HG03066 (cell line): ENCODE measurements around the gene PARD6G.

ENCODE experiments used
- ATAC-seq: cut with Tn5 transposase; IDR thresholded peaks from one replicate; pipeline ENCODE4 v1.9.1; 2021; ENCODE audit warnings: low read depth; ENCODE audit not compliant: unreplicated experiment

PARD6G gene

GRCh38 chr18:80192653-80193385 is 54.5 kb downstream of the PARD6G start:
- no peak for ATAC-seq

GRCh38 chr18:80191907-80192652 is 55.2 kb downstream of the PARD6G start:
- no peak for ATAC-seq

GRCh38 chr18:80191264-80191663 is 56.0 kb downstream of the PARD6G start:
- ATAC-seq, result no peak

DNA sequence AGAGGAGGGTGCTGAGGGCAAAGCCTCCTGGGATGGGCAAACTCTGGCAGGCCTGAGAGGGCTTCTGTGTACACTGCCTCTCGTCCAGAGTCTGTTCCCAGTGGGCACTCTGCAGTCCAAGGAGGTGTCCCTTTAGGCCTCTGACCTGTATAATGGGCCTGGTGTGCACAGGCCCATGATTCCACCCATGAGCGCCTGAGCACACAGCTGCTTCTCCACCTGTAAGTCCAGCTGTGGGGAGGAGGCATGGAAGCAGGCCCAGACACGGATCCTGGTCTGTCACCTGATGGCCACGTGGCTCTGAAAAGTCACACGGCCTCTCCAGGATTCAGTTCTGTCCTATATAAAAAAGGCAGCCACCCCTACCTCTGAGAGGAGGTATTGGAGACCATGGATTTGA is 57.0 kb downstream of the PARD6G start:
- ATAC-seq, result no peak

GRCh38 chr18:80189531-80189865 is 57.8 kb downstream of the PARD6G start:
- no peak for ATAC-seq

- ATAC-seq, result no peak
These were observed 58.4 kb downstream of the PARD6G start for GRCh38 chr18:80188643-80189530.

DNA sequence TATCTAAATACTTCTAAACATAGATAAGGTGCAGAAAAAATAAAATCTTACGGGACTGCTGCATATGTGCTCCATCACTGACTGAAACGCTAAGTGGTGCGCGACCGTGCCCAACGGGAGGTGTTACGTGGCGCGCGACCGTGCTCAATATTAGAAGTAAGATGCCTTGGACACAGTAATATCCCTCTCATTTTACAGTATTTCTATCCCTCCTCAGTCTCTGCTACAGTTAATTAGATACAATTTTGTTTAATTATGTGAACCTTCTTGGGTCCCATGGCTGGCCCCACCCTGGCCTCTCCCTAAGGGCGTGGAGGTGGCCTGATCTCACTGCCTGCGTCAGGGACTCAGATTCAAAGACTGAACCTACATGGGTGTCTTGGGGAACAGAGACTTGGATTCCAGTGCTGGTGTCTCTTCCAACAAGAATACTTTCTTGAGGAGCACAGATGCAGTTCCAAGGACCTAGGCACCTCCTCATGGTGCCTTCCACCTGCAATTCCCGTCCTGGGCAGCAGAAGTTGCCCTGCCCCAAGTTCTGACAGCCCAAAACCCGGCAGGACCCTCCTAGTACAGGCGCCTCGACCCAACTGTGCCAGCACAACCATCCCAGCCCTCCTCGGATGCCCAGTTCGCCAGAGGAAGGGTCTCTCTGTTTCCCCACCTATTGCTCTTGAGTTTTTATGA is 59.2 kb downstream of the PARD6G start:
- no peak for ATAC-seq

GRCh38 chr18:80185545-80185944 is 61.8 kb downstream of the PARD6G start:
- no peak for ATAC-seq

DNA sequence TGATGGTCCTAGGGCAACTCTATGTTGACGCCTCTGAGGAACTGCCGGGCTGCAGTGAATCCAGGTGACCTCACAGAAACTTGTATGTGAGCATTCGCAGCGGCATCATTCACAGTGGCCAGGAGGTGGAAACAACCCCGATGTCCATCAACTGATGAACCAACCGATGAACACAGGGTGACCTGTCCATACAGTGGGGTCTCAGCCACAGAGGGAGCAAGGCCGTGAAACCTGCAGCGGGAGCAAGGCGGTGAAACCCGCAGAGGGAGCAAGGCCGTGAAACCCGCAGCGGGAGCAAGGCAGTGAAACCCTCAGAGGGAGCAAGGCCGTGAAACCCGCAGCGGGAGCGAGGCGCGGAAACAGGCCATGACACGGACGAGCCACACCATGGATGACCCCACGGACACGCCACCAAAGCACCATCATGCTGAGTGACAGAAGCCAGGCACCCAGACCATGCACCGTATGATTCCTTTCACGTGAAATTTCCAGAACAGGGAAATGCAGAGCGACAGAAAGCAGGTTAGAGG is 63.0 kb downstream of the PARD6G start:
- no peak for ATAC-seq

DNA sequence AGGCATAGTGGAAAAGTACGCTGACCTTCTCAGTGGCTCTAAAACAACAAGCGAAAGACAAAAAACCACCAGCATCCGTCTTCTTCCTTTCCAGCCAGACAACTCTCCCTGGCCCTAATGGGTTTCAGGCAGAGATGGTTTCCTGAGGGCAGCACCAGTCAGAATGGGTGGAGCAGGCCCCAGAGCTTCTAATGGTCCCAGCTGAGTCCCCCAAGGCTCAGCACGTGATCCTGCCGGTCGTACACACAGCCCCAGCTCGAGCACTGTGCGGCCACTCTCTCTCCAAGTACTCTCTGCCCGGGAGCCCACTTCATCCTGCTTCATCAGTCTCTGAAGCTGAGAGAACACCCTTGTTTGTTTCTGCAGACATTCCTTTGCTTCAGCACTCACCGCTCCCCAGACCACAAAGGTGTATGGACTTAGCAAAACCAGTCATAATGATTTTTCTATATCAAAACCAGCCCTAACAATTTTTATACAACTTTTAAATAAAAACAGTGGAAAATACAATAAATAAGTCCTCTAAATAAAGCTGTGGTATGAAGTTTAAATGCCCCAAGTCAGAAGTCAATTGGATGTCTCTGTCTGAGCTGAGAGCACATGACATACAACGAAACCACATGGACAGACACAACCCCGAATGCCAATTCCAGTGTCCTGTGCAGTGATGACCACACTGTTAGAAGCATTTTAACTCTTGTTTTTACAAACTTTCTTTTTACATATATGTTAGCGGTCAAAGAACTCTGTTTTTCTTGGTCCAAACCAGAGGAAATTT is 63.9 kb downstream of the PARD6G start:
- ATAC-seq, result no peak

GRCh38 chr18:80182855-80183254 is 64.5 kb downstream of the PARD6G start:
- no peak for ATAC-seq

- no peak for ATAC-seq
These were observed 65.5 kb downstream of the PARD6G start for GRCh38 chr18:80181642-80182461.

DNA sequence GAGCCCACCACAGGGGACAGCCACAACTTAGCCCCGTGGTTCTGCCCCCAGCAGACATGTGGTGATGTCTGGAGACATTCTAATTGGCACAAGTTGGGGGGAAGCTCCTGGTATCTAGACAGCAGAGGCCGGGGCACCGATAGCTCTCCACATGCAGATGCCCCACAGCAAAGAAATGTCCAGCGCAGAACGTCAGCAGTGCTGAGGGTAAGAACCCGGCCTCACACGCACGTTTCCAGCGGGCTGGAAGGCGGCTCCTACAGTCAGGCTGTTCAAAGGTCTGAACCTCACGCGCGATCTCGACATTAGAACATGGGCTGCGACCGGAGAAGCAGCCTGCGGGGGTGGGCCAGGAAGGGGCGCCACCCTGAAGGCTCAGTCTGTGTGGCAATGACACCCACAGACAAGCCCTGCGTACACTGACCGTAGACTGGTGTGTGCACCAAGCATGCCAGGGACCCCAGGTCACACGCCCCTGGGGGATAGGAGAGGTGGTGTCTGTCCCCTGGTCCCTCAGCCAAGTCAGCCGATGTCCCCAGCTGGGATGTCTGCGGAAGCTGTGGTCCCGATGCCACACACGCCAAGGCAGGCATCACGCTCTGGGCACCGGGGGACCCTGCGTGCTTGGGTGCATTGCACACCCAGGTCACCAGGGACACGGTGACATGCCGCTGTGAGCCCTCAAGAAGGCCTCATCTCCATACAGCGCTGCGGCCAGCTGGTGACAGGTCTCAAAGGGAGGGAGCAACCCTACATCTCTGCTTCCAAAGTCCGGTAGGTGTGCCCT is 66.3 kb downstream of the PARD6G start:
- ATAC-seq, result no peak

DNA sequence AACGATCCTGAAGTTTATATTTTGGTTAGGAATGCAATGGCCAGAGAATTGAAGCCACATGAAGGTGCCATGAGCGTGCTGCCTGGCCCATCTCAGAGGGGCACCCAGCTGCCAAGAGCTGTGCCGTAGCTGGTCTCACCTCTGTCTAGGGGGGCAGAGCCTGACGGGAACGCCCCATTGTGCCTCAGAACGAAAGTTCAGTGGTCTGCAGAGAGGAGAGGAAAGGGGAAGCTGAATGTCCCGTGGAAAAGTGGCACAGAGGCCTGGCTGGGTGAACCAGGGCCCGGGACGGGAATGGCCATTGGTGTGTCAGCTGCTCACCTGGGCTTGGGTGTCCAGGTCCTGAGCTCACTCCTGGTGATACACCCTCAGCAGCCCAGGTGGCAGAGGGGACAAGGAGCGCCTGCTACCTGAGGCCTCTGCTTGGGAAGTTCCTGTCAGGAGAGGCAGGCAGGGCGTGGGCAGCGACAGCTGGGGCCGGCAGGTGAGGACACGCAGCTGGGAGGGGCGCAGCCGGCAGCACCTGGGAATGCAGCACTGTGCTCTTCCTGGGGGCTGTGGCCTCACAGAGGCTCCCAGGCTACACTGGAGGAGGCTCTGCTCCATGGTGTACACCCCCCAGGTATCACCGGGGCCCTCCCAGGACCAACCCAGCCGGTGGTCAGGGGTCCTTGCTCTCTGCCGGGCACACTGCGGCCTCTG is 67.3 kb downstream of the PARD6G start:
- ATAC-seq, result no peak

DNA sequence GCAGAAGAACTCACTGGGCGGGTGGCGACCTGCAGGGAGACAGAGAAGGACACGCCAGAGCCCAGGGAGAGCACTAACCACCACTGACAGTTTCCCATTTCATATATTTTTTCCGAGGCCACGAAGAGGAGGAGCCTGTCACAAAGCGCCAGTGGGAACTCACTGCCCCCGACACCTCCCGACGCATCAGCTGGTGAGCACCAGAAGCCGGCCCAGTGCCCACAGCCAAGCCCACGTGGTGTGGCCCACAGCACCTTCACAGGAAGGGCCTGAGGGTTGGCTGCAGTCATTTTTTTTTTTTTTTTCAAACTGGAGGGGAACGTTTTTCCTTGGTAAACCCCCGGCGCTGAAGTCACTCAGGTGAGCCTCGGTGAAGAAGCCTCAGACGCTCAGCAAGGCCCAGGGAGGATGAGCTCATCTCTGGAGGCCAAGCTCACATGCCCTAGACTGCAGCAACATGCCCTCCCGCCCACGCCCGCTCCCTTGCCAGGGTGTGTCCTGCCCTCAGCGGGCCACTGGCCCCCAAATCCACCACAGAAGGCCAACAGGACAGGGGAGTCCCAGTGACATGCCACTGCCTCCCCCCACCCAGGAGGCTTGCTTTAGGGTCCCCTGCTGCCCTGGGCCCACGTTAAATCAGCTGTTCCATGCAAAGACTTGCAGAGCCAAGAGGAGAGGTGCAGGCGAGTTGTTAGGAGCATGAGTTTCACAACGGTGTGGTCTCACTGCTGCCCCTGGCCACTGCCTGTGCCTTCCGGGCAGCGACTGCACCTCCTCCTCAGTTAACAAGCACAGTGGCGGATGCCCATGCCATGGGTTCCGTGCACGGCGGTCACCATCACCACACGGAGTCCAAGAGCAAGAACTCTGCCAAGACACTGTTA is 68.1 kb downstream of the PARD6G start:
- no peak for ATAC-seq

GRCh38 chr18:80177128-80177527 is 70.2 kb downstream of the PARD6G start:
- ATAC-seq, result no peak
